Measurements from ENCODE around the gene TATDN3. TPM values are rescaled to one million over a fixed set of nuclear protein-coding genes. Genes with fewer than 3 reads are reported as not detected.

Gene TATDN3
- total RNA-seq: 14.4 and 18.5 TPM in 2 replicates

- Mint-ChIP-seq H3K36me3 (ENCODE audit: low read depth) (peaks cover 15% of the 10 kb centered on the region), H3K27ac (peak within 1 kb of the TSS; percentile 98), H3K4me1 (ENCODE audit: low read depth) (peaks cover 30% of the 10 kb centered on the region), H3K4me3 (peak within 1 kb of the TSS; percentile 99), H3K27me3 (ENCODE audit: insufficient read depth) (no peaks in the 10 kb centered on the region), H3K9me3 (peaks cover 4% of the 10 kb centered on the region)
- intact Hi-C loops (cut with micrococcal nuclease): loop anchor here (1.0 to 10.0 kb wide), 12 partner anchors 22 to 1117 kb away; partner anchors contain the start of genes ANGEL2, ATF3, DTL and FLVCR1
- DNase-seq (ENCODE audit: low spot score): peak; percentile 93
Observed at GRCh38 chr1:212791676-212792395, at the start of gene TATDN3, which contains the start of gene NSL1. TATDN3 (plus strand) TSS chr1:212791894; CDS start chr1:212791922, 28 bp downstream. NSL1 (minus strand) TSS chr1:212791777; CDS start chr1:212791763, 14 bp downstream.

- peaks cover 37% of the 10 kb centered on the region for H3K36me3 Mint-ChIP-seq (ENCODE audit: low read depth)
- intact Hi-C loops (cut with micrococcal nuclease): no loop called here
- H3K4me1 Mint-ChIP-seq (ENCODE audit: low read depth): peaks cover 51% of the 10 kb centered on the region
- DNase-seq (ENCODE audit: low spot score): no peak
- H3K4me3 Mint-ChIP-seq: peak overlapping the region; percentile 2
- peaks cover 18% of the 10 kb centered on the region for H3K9me3 Mint-ChIP-seq
- H3K27ac Mint-ChIP-seq: no peak overlapping the region
- no peaks in the 10 kb centered on the region for H3K27me3 Mint-ChIP-seq (ENCODE audit: insufficient read depth)
Observed at GRCh38 chr1:212743901-212744475, 47.7 kb upstream of the TATDN3 start.

GRCh38 chr1:212745303-212745702, 46.4 kb upstream of the TATDN3 start:
- peaks cover 35% of the 10 kb centered on the region for H3K36me3 Mint-ChIP-seq (ENCODE audit: low read depth)
- no peak overlapping the region for H3K4me3 Mint-ChIP-seq
- no peaks in the 10 kb centered on the region for H3K27me3 Mint-ChIP-seq (ENCODE audit: insufficient read depth)
- H3K9me3 Mint-ChIP-seq: peaks cover 18% of the 10 kb centered on the region
- no peak for DNase-seq (ENCODE audit: low spot score)
- no peak overlapping the region for H3K27ac Mint-ChIP-seq
- intact Hi-C loops (cut with micrococcal nuclease): no loop called here
- peaks cover 47% of the 10 kb centered on the region for H3K4me1 Mint-ChIP-seq (ENCODE audit: low read depth)

GRCh38 chr1:212746546-212746945, 45.1 kb upstream of the TATDN3 start:
- Mint-ChIP-seq H3K9me3 (peaks cover 13% of the 10 kb centered on the region), H3K4me3 (no peak overlapping the region), H3K27me3 (ENCODE audit: insufficient read depth) (no peaks in the 10 kb centered on the region), H3K27ac (no peak overlapping the region), H3K36me3 (ENCODE audit: low read depth) (peaks cover 30% of the 10 kb centered on the region), H3K4me1 (ENCODE audit: low read depth) (peaks cover 46% of the 10 kb centered on the region)
- DNase-seq (ENCODE audit: low spot score): no peak
- intact Hi-C loops (cut with micrococcal nuclease): no loop called here

GRCh38 chr1:212749821-212750535, 41.7 kb upstream of the TATDN3 start:
- no peak for DNase-seq (ENCODE audit: low spot score)
- H3K9me3 Mint-ChIP-seq: no peaks in the 10 kb centered on the region
- H3K27me3 Mint-ChIP-seq (ENCODE audit: insufficient read depth): peaks cover 2% of the 10 kb centered on the region
- peak overlapping the region; percentile 76 for H3K27ac Mint-ChIP-seq
- peak overlapping the region; percentile 8 for H3K4me3 Mint-ChIP-seq
- peaks cover 55% of the 10 kb centered on the region for H3K4me1 Mint-ChIP-seq (ENCODE audit: low read depth)
- peaks cover 17% of the 10 kb centered on the region for H3K36me3 Mint-ChIP-seq (ENCODE audit: low read depth)
- intact Hi-C loops (cut with micrococcal nuclease): loop anchor here (1.0 to 2.0 kb wide), 2 partner anchors 32 to 49 kb away; no protein-coding TSS in a partner anchor

- Mint-ChIP-seq H3K4me3 (peak overlapping the region; percentile 38), H3K27ac (no peak overlapping the region), H3K4me1 (ENCODE audit: low read depth) (peaks cover 46% of the 10 kb centered on the region), H3K36me3 (ENCODE audit: low read depth) (peaks cover 10% of the 10 kb centered on the region), H3K27me3 (ENCODE audit: insufficient read depth) (peaks cover 2% of the 10 kb centered on the region), H3K9me3 (no peaks in the 10 kb centered on the region)
- intact Hi-C loops (cut with micrococcal nuclease): loop anchor here (1.0 to 2.0 kb wide), 3 partner anchors 17 to 74 kb away; no protein-coding TSS in a partner anchor
- no peak for DNase-seq (ENCODE audit: low spot score)
Observed at GRCh38 chr1:212752252-212752933, 39.3 kb upstream of the TATDN3 start.

GRCh38 chr1:212752934-212753497, 38.7 kb upstream of the TATDN3 start:
- H3K4me3 Mint-ChIP-seq: peak overlapping the region; percentile 38
- H3K27me3 Mint-ChIP-seq (ENCODE audit: insufficient read depth): peaks cover 2% of the 10 kb centered on the region
- H3K4me1 Mint-ChIP-seq (ENCODE audit: low read depth): peaks cover 46% of the 10 kb centered on the region
- intact Hi-C loops (cut with micrococcal nuclease): loop anchor here (1.0 to 2.0 kb wide), 3 partner anchors 16 to 75 kb away; no protein-coding TSS in a partner anchor
- no peaks in the 10 kb centered on the region for H3K9me3 Mint-ChIP-seq
- peak overlapping the region; percentile 21 for H3K27ac Mint-ChIP-seq
- peaks cover 12% of the 10 kb centered on the region for H3K36me3 Mint-ChIP-seq (ENCODE audit: low read depth)
- DNase-seq (ENCODE audit: low spot score): no peak

GRCh38 chr1:212753749-212754148, 37.9 kb upstream of the TATDN3 start:
- intact Hi-C loops (cut with micrococcal nuclease): loop anchor here (2.0 kb wide), 1 partner anchor 33 kb away; no protein-coding TSS in a partner anchor
- Mint-ChIP-seq H3K9me3 (no peaks in the 10 kb centered on the region), H3K36me3 (ENCODE audit: low read depth) (peaks cover 12% of the 10 kb centered on the region), H3K27ac (no peak overlapping the region), H3K27me3 (ENCODE audit: insufficient read depth) (peaks cover 2% of the 10 kb centered on the region), H3K4me1 (ENCODE audit: low read depth) (peaks cover 46% of the 10 kb centered on the region), H3K4me3 (peak overlapping the region; percentile 11)
- DNase-seq (ENCODE audit: low spot score): no peak

- H3K27ac Mint-ChIP-seq: no peak overlapping the region
- H3K36me3 Mint-ChIP-seq (ENCODE audit: low read depth): peaks cover 12% of the 10 kb centered on the region
- DNase-seq (ENCODE audit: low spot score): no peak
- peaks cover 46% of the 10 kb centered on the region for H3K4me1 Mint-ChIP-seq (ENCODE audit: low read depth)
- intact Hi-C loops (cut with micrococcal nuclease): no loop called here
- no peaks in the 10 kb centered on the region for H3K9me3 Mint-ChIP-seq
- H3K27me3 Mint-ChIP-seq (ENCODE audit: insufficient read depth): peaks cover 2% of the 10 kb centered on the region
- peak overlapping the region; percentile 1 for H3K4me3 Mint-ChIP-seq
Observed at GRCh38 chr1:212754193-212754592, 37.5 kb upstream of the TATDN3 start.

- H3K27me3 Mint-ChIP-seq (ENCODE audit: insufficient read depth): peaks cover 2% of the 10 kb centered on the region
- H3K36me3 Mint-ChIP-seq (ENCODE audit: low read depth): peaks cover 12% of the 10 kb centered on the region
- H3K4me1 Mint-ChIP-seq (ENCODE audit: low read depth): peaks cover 42% of the 10 kb centered on the region
- intact Hi-C loops (cut with micrococcal nuclease): no loop called here
- H3K27ac Mint-ChIP-seq: no peak overlapping the region
- no peak overlapping the region for H3K4me3 Mint-ChIP-seq
- no peak for DNase-seq (ENCODE audit: low spot score)
- H3K9me3 Mint-ChIP-seq: no peaks in the 10 kb centered on the region
Observed at GRCh38 chr1:212754680-212755079, 37.0 kb upstream of the TATDN3 start.

- peaks cover 21% of the 10 kb centered on the region for H3K4me1 Mint-ChIP-seq (ENCODE audit: low read depth)
- H3K4me3 Mint-ChIP-seq: no peak overlapping the region
- H3K27ac Mint-ChIP-seq: no peak overlapping the region
- H3K9me3 Mint-ChIP-seq: no peaks in the 10 kb centered on the region
- peaks cover 32% of the 10 kb centered on the region for H3K36me3 Mint-ChIP-seq (ENCODE audit: low read depth)
- intact Hi-C loops (cut with micrococcal nuclease): loop anchor here (1.0 kb wide), 1 partner anchor 94 kb away; no protein-coding TSS in a partner anchor
- H3K27me3 Mint-ChIP-seq (ENCODE audit: insufficient read depth): peaks cover 1% of the 10 kb centered on the region
- DNase-seq (ENCODE audit: low spot score): no peak
Observed at GRCh38 chr1:212759683-212760082, 32.0 kb upstream of the TATDN3 start.
